ENCODE results near the gene FRMD4A.

DNA sequence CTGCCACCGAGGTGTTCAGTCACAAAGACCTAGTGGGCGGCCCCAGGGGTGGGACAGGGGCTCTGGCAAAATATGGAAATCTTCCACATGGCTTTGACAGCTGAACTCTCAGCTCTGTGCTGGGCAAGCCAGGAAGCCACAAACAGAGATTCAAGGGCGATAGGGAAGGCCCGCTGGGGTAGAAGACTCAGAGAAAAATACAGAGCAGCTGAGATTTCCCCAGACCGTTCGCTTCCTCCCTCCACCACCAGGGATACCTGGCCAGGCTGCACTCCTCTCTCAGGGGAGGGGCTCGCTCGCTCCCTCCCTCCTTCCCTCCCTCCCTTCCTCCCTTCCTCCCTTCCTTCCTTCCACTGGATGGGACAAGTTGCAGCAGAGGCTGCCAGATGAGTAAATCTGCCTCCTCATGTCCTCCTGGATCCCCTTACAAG is 483.5 kb downstream of the FRMD4A start:
- TF ChIP-seq, protein P1, sequence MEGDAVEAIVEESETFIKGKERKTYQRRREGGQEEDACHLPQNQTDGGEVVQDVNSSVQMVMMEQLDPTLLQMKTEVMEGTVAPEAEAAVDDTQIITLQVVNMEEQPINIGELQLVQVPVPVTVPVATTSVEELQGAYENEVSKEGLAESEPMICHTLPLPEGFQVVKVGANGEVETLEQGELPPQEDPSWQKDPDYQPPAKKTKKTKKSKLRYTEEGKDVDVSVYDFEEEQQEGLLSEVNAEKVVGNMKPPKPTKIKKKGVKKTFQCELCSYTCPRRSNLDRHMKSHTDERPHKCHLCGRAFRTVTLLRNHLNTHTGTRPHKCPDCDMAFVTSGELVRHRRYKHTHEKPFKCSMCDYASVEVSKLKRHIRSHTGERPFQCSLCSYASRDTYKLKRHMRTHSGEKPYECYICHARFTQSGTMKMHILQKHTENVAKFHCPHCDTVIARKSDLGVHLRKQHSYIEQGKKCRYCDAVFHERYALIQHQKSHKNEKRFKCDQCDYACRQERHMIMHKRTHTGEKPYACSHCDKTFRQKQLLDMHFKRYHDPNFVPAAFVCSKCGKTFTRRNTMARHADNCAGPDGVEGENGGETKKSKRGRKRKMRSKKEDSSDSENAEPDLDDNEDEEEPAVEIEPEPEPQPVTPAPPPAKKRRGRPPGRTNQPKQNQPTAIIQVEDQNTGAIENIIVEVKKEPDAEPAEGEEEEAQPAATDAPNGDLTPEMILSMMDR (IDR thresholded peaks at IDR 0.05; ENCODE audit: insufficient read depth, low read length, poor library complexity, severe bottlenecking), result no peak
- no peak for TF ChIP-seq EZH2phosphoT487 (conservative IDR thresholded peaks at IDR 0.05; ENCODE audit: low read length)

Measured in SU-DHL-6 (cell line).